Body of pancreas (tissue), 4 donors: ENCODE results near the gene SAP30L. TPM values are rescaled to one million over a fixed set of nuclear protein-coding genes. Genes with fewer than 3 reads are reported as not detected.
A peak's percentile ranks its signal among the peaks of the same experiment; 100 is the strongest.

ENCODE experiments used
- ATAC-seq: fragments of 150-250 bp; one replicate; pipeline ENCODE4 v1.9.1; 2016
- DNase-seq, 4 donors: peaks; one replicate each; pipeline ENCODE4 v3.0.0-alpha.2; 2019
- H3K27ac ChIP-seq, 4 donors: fragments of 200-600 bp; sonication (generic); 1 replicate in 3 of 4; 2 replicates in 1 of 4; pipeline versions ENCODE4 v1.5.1 to v1.6.1; 2016 to 2019; ENCODE audit warnings: mild to moderate bottlenecking in 1 of 4, mixed read lengths in 1 of 4, moderate library complexity in 1 of 4
- H3K27me3 ChIP-seq, 2 donors: fragments of 200-600 bp; sonication (generic); one replicate each; pipeline ENCODE4 v1.6.0; 2016; ENCODE audit warnings: mild to moderate bottlenecking in 1 of 2
- H3K36me3 ChIP-seq, 2 donors: fragments of 200-600 bp; sonication (generic); replicated peaks in 1 of 2; 2 replicates each; pipeline ENCODE4 v1.5.1; 2016; ENCODE audit warnings: low read depth in 2 of 2; ENCODE audit not compliant: insufficient read depth in 1 of 2
- H3K4me1 ChIP-seq: fragments of 200-600 bp; sonication (generic); one replicate; pipeline ENCODE4 v1.6.0; 2016
- H3K4me3 ChIP-seq, 2 donors: fragments of 200-600 bp; sonication (generic); 1 replicate in 1 of 2; 2 replicates in 1 of 2; pipeline ENCODE4 v1.5.1; 2016 to 2019
- H3K9me3 ChIP-seq, 3 donors: fragments of 200-600 bp; sonication (generic); 1 replicate in 2 of 3; 2 replicates in 1 of 3; pipeline ENCODE4 v1.5.1; 2016
- POLR2A ChIP-seq, 3 donors: fragments of 450-650 bp; IDR thresholded peaks; one replicate each; pipeline ENCODE4 v1.6.1; 2016; ENCODE audit warnings: antibody characterized with exemption in 3 of 3, mild to moderate bottlenecking in 2 of 3
- WGBS, 2 donors: methylation state at CpG; one replicate each; pipeline ENCODE4 v1.1.5; 2017; 5-methylcytosine and 5-hydroxymethylcytosine counted together
- intact Hi-C: fragments of 100-400 bp; cut with DNase I; formaldehyde crosslinking; loops from one replicate; pipeline ENCODE4 v1.15.1; 2023
- total RNA-seq, 2 donors: library from RNA; depleted of rRNA; stranded (reverse); fragments of >200 nt; gene quantifications; one replicate each; pipeline ENCODE4 v1.1.0, GENCODE V29; 2016
- TF ChIP-seq, protein P1 (sequence below), 7 experiments: fragments of 450-650 bp in 4 of 7; fragments of 200-600 bp in 3 of 7; sonication (generic) in 3 of 7; IDR thresholded peaks; one replicate each; pipeline ENCODE4 v1.5.1; 2016 to 2019; ENCODE audit warnings: antibody characterized with exemption in 7 of 7

SAP30L gene
- total RNA-seq, 2 donors from 2014 or later = 11.7 to 15.5 TPM

DNA sequence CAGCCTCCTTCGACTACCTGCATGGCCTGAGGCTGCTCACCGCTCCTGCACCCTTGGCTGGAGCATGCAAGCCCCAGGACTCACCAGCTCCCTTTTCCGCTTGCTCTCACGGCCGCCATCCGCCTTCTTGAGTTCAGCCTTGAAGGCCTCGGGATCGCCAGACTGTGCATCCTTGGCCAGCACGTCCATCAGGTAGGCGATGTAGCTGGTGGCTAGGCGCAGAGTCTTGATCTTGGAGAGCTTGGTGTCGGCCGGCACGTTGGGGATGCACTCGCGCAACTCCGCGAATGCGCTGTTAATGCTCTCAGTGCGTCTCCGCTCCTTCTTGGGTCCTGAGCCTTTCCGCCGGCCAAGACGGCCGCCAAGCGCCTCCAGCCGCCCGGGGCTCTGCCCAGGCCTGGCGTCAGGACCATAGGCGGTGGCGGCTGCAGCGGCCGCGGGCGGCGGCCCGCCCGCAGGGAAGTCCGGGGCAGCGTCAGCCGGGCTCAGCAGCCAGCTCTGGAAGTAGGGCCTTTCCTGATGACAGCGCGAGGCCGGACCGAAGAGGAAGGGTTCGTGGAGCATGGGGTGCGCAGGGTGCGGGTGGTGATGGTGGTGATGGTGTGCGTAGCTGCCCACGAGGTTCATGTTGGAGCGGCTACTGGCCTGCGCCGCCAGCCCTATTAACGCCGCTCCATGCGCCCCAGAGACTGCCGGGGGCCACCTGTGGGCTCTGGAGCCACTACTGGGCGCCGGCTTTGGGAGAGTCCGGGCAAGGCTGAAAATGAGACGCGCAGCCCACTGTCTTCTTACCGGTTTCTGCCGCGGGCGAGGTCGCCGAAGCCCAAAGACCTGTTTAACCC is 31.8 kb downstream of the SAP30L start:
- 3 to 6% methylated on average over 8 to 68 of the region's 68 CpGs for whole genome bisulfite sequencing, 2 donors
- Histone ChIP-seq H3K9me3 (no peaks in the 10 kb centered on the region), H3K4me3 (no peak overlapping the region), H3K4me1 (peaks cover 66% of the 10 kb centered on the region), H3K36me3 (no peaks in the 10 kb centered on the region), H3K27me3 (peaks cover 0 to 92% of the 10 kb centered on the region in 2 donors), H3K27ac (no peak overlapping the region)
- intact Hi-C loops = no loop called here
- TF ChIP-seq, protein P1, sequence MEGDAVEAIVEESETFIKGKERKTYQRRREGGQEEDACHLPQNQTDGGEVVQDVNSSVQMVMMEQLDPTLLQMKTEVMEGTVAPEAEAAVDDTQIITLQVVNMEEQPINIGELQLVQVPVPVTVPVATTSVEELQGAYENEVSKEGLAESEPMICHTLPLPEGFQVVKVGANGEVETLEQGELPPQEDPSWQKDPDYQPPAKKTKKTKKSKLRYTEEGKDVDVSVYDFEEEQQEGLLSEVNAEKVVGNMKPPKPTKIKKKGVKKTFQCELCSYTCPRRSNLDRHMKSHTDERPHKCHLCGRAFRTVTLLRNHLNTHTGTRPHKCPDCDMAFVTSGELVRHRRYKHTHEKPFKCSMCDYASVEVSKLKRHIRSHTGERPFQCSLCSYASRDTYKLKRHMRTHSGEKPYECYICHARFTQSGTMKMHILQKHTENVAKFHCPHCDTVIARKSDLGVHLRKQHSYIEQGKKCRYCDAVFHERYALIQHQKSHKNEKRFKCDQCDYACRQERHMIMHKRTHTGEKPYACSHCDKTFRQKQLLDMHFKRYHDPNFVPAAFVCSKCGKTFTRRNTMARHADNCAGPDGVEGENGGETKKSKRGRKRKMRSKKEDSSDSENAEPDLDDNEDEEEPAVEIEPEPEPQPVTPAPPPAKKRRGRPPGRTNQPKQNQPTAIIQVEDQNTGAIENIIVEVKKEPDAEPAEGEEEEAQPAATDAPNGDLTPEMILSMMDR (IDR thresholded peaks at IDR 0.05) = no peak
- TF ChIP-seq POLR2A (IDR thresholded peaks at IDR 0.05) = no peak
- DNase-seq (no peak), ATAC-seq (peak; percentile 41)

DNA sequence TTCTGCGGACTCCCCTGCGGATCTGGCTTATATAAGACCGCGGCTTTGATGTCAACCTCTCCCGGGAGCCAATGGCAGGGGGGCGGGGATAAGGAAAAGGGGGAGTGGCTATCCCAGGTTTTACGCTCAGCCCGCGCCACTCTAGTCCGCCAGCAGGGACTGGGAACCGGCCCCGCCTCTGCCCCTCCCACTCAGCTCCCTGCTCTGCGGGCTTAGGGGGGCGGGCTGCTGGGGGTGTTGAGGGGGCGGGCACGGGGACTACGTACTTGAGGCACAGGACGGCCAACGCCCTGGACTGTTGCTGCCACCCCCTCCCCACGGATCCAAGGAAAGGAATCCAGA is 32.4 kb downstream of the SAP30L start, which contains the start of gene HAND1:
Gene HAND1, minus strand, starts transcription at position 4 of the 342 bp plus-strand sequence. CDS start 219 bp downstream, outside the sequence.
- H3K4me3 ChIP-seq = no peak within 1 kb of the TSS
- 1 to 16% methylated on average over 5 to 20 of the region's 20 CpGs for WGBS, 2 donors
- DNase-seq (peak; percentile 55 to 80 (median 60)), ATAC-seq (peak; percentile 69)
- no peaks in the 10 kb centered on the region for H3K9me3 ChIP-seq
- no peak within 1 kb of the TSS for H3K27ac ChIP-seq
- H3K36me3 ChIP-seq = no peaks in the 10 kb centered on the region
- intact Hi-C loops = no loop called here
- H3K4me1 ChIP-seq = peaks cover 69% of the 10 kb centered on the region
- no peak for TF ChIP-seq POLR2A (IDR thresholded peaks at IDR 0.05)
- TF ChIP-seq, protein P1 (IDR thresholded peaks at IDR 0.05) = peak in 1 of 7 experiments; percentile 18
- peaks cover 0 to 93% of the 10 kb centered on the region in 2 donors for H3K27me3 ChIP-seq

DNA sequence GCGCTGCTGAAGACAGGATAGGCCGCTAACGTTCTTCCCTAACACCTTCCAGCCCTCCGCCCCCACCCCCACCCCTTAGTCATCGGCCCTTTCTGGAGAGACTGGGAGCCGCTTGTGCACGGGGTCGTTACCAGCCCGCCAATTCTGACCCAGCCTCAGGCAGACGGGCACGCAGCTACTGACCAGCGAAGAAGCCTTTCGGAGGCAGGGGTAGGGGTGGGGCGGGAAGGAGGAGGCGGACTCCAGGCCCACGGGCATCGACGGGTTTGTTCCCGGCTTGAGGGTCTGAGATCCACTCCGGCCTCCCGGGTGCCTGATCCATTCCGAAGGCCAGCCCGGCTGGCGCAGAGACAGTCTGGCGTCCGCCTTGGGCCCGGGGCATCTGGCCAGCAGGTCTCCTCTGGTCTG is 33.0 kb downstream of the SAP30L start:
- H3K9me3 ChIP-seq = no peaks in the 10 kb centered on the region
- H3K27me3 ChIP-seq = peaks cover 0 to 94% of the 10 kb centered on the region in 2 donors
- WGBS, 2 donors = 4 to 8% methylated on average over 10 to 27 of the region's 27 CpGs
- no peaks in the 10 kb centered on the region for H3K36me3 ChIP-seq
- TF ChIP-seq POLR2A (IDR thresholded peaks at IDR 0.05) = no peak
- TF ChIP-seq, protein P1 (IDR thresholded peaks at IDR 0.05) = no peak
- no peak overlapping the region for H3K4me3 ChIP-seq
- ATAC-seq (no peak), DNase-seq (no peak)
- no peak overlapping the region for H3K27ac ChIP-seq
- peaks cover 69% of the 10 kb centered on the region for H3K4me1 ChIP-seq
- intact Hi-C loops = no loop called here

DNA sequence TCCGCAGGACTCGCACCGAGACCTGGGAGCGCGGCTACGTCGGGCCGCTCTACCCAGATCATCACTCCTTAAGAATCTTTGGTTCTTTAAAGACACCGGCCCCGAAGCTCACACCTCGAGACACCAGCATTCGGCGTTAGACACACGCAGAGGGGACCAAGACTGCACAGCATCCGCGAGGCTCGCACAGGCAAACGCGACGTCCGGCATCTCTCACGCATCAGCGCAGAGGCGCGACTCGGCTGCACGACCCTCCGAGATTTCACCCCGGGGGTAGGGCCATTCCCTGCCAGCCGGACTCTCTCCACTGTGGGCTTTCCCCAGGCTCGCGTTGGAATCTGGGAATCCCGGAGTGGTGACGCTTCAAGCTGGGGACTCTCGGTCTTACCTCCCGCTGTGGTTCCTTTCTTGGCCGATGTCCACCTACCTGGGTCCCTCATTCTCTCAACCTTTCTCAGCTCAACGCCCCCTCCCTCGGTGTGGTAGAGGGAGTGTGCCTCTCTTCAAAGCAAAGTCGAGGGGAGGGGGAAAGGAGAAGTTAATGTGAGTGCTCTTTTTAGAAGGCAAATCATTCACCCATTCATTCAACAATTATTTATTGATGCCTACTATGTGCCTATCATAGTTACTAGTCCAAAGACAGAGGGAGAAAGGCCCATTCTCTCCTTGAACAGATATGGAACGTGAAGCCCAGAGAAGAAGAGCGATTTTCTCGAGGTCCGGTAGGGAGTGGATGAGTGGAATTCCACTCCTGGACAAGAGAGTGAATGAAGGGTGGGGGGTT is 33.6 kb downstream of the SAP30L start:
- H3K9me3 ChIP-seq = no peaks in the 10 kb centered on the region
- intact Hi-C loops = no loop called here
- WGBS, 2 donors = 3 to 10% methylated on average over 13 to 44 of the region's 44 CpGs
- no peak for DNase-seq
- H3K4me3 ChIP-seq = no peak overlapping the region
- ATAC-seq = peak; percentile 19
- H3K27me3 ChIP-seq = peaks cover under 1 to 94% of the 10 kb centered on the region in 2 donors
- H3K4me1 ChIP-seq = peaks cover 72% of the 10 kb centered on the region
- no peaks in the 10 kb centered on the region for H3K36me3 ChIP-seq
- TF ChIP-seq POLR2A (IDR thresholded peaks at IDR 0.05) = no peak
- TF ChIP-seq, protein P1 (IDR thresholded peaks at IDR 0.05) = no peak
- H3K27ac ChIP-seq = no peak overlapping the region
